Measurements from ENCODE around the gene LSS. TPM values are rescaled to one million over a fixed set of nuclear protein-coding genes. Genes with fewer than 3 reads are reported as not detected.
"Not testable (repeated sequence)": the region's sequence is repeated elsewhere in the genome, so short reads cannot be mapped to it uniquely, and the experiment has no call there.

Gene LSS
- total RNA-seq, 1 experiment from 2014 or later, result 121 TPM

- no peaks in the 10 kb centered on the region for H3K27me3 ChIP-seq (replicated peaks; ENCODE audit: control insufficient read depth, insufficient read depth, low read length)
- no peaks in the 10 kb centered on the region for H3K9me3 ChIP-seq
- H3K4me3 Mint-ChIP-seq (ENCODE audit: unreplicated experiment), result no peak overlapping the region
- POLR2A ChIA-PET, result no interaction called here
- no peaks in the 10 kb centered on the region for H3K4me1 ChIP-seq
- no peaks in the 10 kb centered on the region for H3K27me3 Mint-ChIP-seq (ENCODE audit: insufficient read depth, unreplicated experiment)
- H3K36me3 Mint-ChIP-seq (ENCODE audit: insufficient read depth, unreplicated experiment), result peaks cover 90% of the 10 kb centered on the region
- no peak overlapping the region for H3K4me3 ChIP-seq (ENCODE audit: low read depth, low read length)
- H3K9me3 Mint-ChIP-seq (ENCODE audit: unreplicated experiment), result no peaks in the 10 kb centered on the region
- intact Hi-C loops (cut with micrococcal nuclease; ENCODE audit: unreplicated experiment), result no loop called here
- TF ChIP-seq, protein P1, sequence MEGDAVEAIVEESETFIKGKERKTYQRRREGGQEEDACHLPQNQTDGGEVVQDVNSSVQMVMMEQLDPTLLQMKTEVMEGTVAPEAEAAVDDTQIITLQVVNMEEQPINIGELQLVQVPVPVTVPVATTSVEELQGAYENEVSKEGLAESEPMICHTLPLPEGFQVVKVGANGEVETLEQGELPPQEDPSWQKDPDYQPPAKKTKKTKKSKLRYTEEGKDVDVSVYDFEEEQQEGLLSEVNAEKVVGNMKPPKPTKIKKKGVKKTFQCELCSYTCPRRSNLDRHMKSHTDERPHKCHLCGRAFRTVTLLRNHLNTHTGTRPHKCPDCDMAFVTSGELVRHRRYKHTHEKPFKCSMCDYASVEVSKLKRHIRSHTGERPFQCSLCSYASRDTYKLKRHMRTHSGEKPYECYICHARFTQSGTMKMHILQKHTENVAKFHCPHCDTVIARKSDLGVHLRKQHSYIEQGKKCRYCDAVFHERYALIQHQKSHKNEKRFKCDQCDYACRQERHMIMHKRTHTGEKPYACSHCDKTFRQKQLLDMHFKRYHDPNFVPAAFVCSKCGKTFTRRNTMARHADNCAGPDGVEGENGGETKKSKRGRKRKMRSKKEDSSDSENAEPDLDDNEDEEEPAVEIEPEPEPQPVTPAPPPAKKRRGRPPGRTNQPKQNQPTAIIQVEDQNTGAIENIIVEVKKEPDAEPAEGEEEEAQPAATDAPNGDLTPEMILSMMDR (IDR thresholded peaks at IDR 0.05; ENCODE audit: insufficient read depth in 1 of 2, low read depth in 1 of 2, low read length in 1 of 2, severe bottlenecking in 1 of 2, unreplicated experiment in 1 of 2), result no peak
- peaks cover 5% of the 10 kb centered on the region for H3K4me1 Mint-ChIP-seq (ENCODE audit: low read depth, unreplicated experiment)
- no peak overlapping the region for H3K27ac Mint-ChIP-seq (ENCODE audit: unreplicated experiment)
- CTCF ChIA-PET, result no interaction called here
- peaks cover 8% of the 10 kb centered on the region for H3K36me3 ChIP-seq (ENCODE audit: control insufficient read depth, insufficient read depth, low read length)
- BruUV-seq (replicated peaks), result no TSS peak
- no peak for DNase-seq
These were observed 16.0 kb upstream of the LSS start for GRCh38 chr21:46244602-46245001.

DNA sequence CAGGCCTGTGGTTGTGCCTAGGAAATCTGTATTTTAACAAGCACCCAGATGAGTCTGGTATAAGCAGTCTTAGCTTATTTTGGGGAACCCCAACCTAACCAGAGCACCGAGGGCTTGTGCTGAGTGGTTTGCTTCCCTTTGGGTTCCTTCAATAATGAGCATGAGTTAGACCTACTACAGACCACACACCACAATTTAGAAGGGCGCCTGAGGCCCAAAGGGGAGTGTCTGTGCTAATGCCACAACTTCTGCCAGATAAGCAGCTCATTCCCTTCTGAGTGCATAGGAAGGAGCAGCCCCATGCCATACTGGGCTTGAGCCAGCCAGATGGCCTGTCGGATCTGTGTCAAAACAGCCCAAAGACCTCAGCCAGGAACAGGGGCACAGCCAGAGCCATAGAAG, 15.4 kb upstream of the LSS start:
- intact Hi-C loops (cut with micrococcal nuclease; ENCODE audit: unreplicated experiment), result no loop called here
- H3K36me3 Mint-ChIP-seq (ENCODE audit: insufficient read depth, unreplicated experiment), result peaks cover 90% of the 10 kb centered on the region
- TF ChIP-seq, protein P1 (IDR thresholded peaks at IDR 0.05; ENCODE audit: insufficient read depth in 1 of 2, low read depth in 1 of 2, low read length in 1 of 2, severe bottlenecking in 1 of 2, unreplicated experiment in 1 of 2), result no peak
- POLR2A ChIA-PET, result no interaction called here
- no peaks in the 10 kb centered on the region for H3K9me3 Mint-ChIP-seq (ENCODE audit: unreplicated experiment)
- H3K27me3 Mint-ChIP-seq (ENCODE audit: insufficient read depth, unreplicated experiment), result no peaks in the 10 kb centered on the region
- no peak for DNase-seq
- Histone ChIP-seq H3K27me3 (replicated peaks; ENCODE audit: control insufficient read depth, insufficient read depth, low read length) (no peaks in the 10 kb centered on the region), H3K9me3 (no peaks in the 10 kb centered on the region), H3K4me3 (ENCODE audit: low read depth, low read length) (no peak overlapping the region), H3K4me1 (no peaks in the 10 kb centered on the region), H3K36me3 (ENCODE audit: control insufficient read depth, insufficient read depth, low read length) (peaks cover 9% of the 10 kb centered on the region)
- H3K27ac Mint-ChIP-seq (ENCODE audit: unreplicated experiment), result no peak overlapping the region
- peaks cover 5% of the 10 kb centered on the region for H3K4me1 Mint-ChIP-seq (ENCODE audit: low read depth, unreplicated experiment)
- H3K4me3 Mint-ChIP-seq (ENCODE audit: unreplicated experiment), result no peak overlapping the region
- CTCF ChIA-PET, result interaction anchor here (0.5 kb wide), 1 partner anchor 688 kb away, joined by 4 read pairs; no protein-coding TSS in a partner anchor
- BruUV-seq (replicated peaks), result no TSS peak

- Mint-ChIP-seq H3K27me3 (ENCODE audit: insufficient read depth, unreplicated experiment) (no peaks in the 10 kb centered on the region), H3K4me1 (ENCODE audit: low read depth, unreplicated experiment) (peaks cover 5% of the 10 kb centered on the region), H3K4me3 (ENCODE audit: unreplicated experiment) (no peak overlapping the region), H3K9me3 (ENCODE audit: unreplicated experiment) (no peaks in the 10 kb centered on the region), H3K36me3 (ENCODE audit: insufficient read depth, unreplicated experiment) (peaks cover 87% of the 10 kb centered on the region), H3K27ac (ENCODE audit: unreplicated experiment) (no peak overlapping the region)
- TF ChIP-seq, protein P1 (IDR thresholded peaks at IDR 0.05; ENCODE audit: insufficient read depth in 1 of 2, low read depth in 1 of 2, low read length in 1 of 2, severe bottlenecking in 1 of 2, unreplicated experiment in 1 of 2), result no peak
- peaks cover 10% of the 10 kb centered on the region for H3K36me3 ChIP-seq (ENCODE audit: control insufficient read depth, insufficient read depth, low read length)
- H3K4me3 ChIP-seq (ENCODE audit: low read depth, low read length), result no peak overlapping the region
- no TSS peak for BruUV-seq (replicated peaks)
- H3K4me1 ChIP-seq, result no peaks in the 10 kb centered on the region
- intact Hi-C loops (cut with micrococcal nuclease; ENCODE audit: unreplicated experiment), result no loop called here
- no peak for DNase-seq
- POLR2A ChIA-PET, result no interaction called here
- CTCF ChIA-PET, result interaction anchor here (0.5 kb wide), 1 partner anchor 687 kb away, joined by 4 read pairs; no protein-coding TSS in a partner anchor
- no peaks in the 10 kb centered on the region for H3K9me3 ChIP-seq
- H3K27me3 ChIP-seq (replicated peaks; ENCODE audit: control insufficient read depth, insufficient read depth, low read length), result no peaks in the 10 kb centered on the region
These were observed 14.8 kb upstream of the LSS start for GRCh38 chr21:46243325-46243724.

- H3K36me3 ChIP-seq (ENCODE audit: control insufficient read depth, insufficient read depth, low read length); H3K4me3 ChIP-seq (ENCODE audit: low read depth, low read length); intact Hi-C loops (cut with micrococcal nuclease; ENCODE audit: unreplicated experiment); H3K27me3 ChIP-seq (replicated peaks; ENCODE audit: control insufficient read depth, insufficient read depth, low read length); H3K4me3 Mint-ChIP-seq (ENCODE audit: unreplicated experiment); H3K9me3 ChIP-seq; BruUV-seq (replicated peaks); POLR2A ChIA-PET; CTCF ChIA-PET; H3K27ac Mint-ChIP-seq (ENCODE audit: unreplicated experiment); H3K4me1 ChIP-seq; H3K9me3 Mint-ChIP-seq (ENCODE audit: unreplicated experiment); H3K27me3 Mint-ChIP-seq (ENCODE audit: insufficient read depth, unreplicated experiment); H3K4me1 Mint-ChIP-seq (ENCODE audit: low read depth, unreplicated experiment); DNase-seq: not testable (repeated sequence)
- peaks cover 76% of the 10 kb centered on the region for H3K36me3 Mint-ChIP-seq (ENCODE audit: insufficient read depth, unreplicated experiment)
These were observed 13.0 kb upstream of the LSS start for GRCh38 chr21:46241577-46241976.
